ENCODE results near the gene LHFPL6. TPM values are rescaled to one million over a fixed set of nuclear protein-coding genes. Genes with fewer than 3 reads are reported as not detected.

LHFPL6 gene
- 44.9 and 47.2 TPM in 2 replicates for total RNA-seq

GRCh38 chr13:39602614-39603366 is at the start of gene LHFPL6:
Gene LHFPL6 (minus strand): TSS chr13:39603193.

Other genes with a start within 250 kb of the LHFPL6 start
- gene COG6, start 52.5 kb upstream of the LHFPL6 start, total RNA-seq: 30.4 and 30.9 TPM in 2 replicates